Stimulated activated CD8-positive, alpha-beta memory T cell treated with anti-CD3 and anti-CD28 coated beads, Interleukin-4, amount 100 ng/mL, for 4 hours (primary cell): ENCODE data around the gene SLC7A6OS.
"Not testable (repeated sequence)": the region's sequence is repeated elsewhere in the genome, so short reads cannot be mapped to it uniquely, and the experiment has no call there.

Source experiments
- DNase-seq, 2 donors: peaks; one replicate each; pipeline ENCODE4 v3.0.0-alpha.2; 2020; ENCODE audit warnings: low read depth in 2 of 2, low spot score in 1 of 2

The SLC7A6OS gene

GRCh38 chr16:68299571-68300453 lies 10.9 kb downstream of the SLC7A6OS start:
- DNase-seq, result no peak

- no peak for DNase-seq
Measured at GRCh38 chr16:68298907-68299561, 11.7 kb downstream of the SLC7A6OS start.

- DNase-seq, result no peak
Measured at GRCh38 chr16:68298312-68298711, 12.4 kb downstream of the SLC7A6OS start.

- no peak for DNase-seq
Measured at GRCh38 chr16:68297908-68298307, 12.8 kb downstream of the SLC7A6OS start.

GRCh38 chr16:68296693-68297092 lies 14.1 kb downstream of the SLC7A6OS start:
- DNase-seq, result no peak

- DNase-seq, result no peak
Measured at GRCh38 chr16:68296291-68296690, 14.5 kb downstream of the SLC7A6OS start.

- DNase-seq, result no peak
Measured at GRCh38 chr16:68292425-68292824, 18.3 kb downstream of the SLC7A6OS start.

- DNase-seq, result no peak
Measured at GRCh38 chr16:68291227-68291626, 19.5 kb downstream of the SLC7A6OS start.

GRCh38 chr16:68290450-68290849 lies 20.3 kb downstream of the SLC7A6OS start:
- no peak for DNase-seq

- DNase-seq, result no peak
Measured at GRCh38 chr16:68289621-68290329, 21.0 kb downstream of the SLC7A6OS start.

GRCh38 chr16:68289202-68289601 lies 21.5 kb downstream of the SLC7A6OS start:
- no peak for DNase-seq

GRCh38 chr16:68288796-68289195 lies 21.9 kb downstream of the SLC7A6OS start:
- not testable (repeated sequence) for DNase-seq

- DNase-seq, result no peak
Measured at GRCh38 chr16:68288252-68288650, 22.5 kb downstream of the SLC7A6OS start.

GRCh38 chr16:68287276-68288251 lies 23.2 kb downstream of the SLC7A6OS start:
- DNase-seq, result no peak

- DNase-seq, result no peak
Measured at GRCh38 chr16:68286153-68287074, 24.3 kb downstream of the SLC7A6OS start.

GRCh38 chr16:68285683-68286082 lies 25.1 kb downstream of the SLC7A6OS start:
- no peak for DNase-seq

- DNase-seq, result no peak
Measured at GRCh38 chr16:68284847-68285246, 25.9 kb downstream of the SLC7A6OS start.

GRCh38 chr16:68283801-68284598 lies 26.7 kb downstream of the SLC7A6OS start:
- no peak for DNase-seq

GRCh38 chr16:68283346-68283745 lies 27.4 kb downstream of the SLC7A6OS start:
- no peak for DNase-seq
